ENCODE results near the gene AMZ2.

Gene AMZ2

DNA sequence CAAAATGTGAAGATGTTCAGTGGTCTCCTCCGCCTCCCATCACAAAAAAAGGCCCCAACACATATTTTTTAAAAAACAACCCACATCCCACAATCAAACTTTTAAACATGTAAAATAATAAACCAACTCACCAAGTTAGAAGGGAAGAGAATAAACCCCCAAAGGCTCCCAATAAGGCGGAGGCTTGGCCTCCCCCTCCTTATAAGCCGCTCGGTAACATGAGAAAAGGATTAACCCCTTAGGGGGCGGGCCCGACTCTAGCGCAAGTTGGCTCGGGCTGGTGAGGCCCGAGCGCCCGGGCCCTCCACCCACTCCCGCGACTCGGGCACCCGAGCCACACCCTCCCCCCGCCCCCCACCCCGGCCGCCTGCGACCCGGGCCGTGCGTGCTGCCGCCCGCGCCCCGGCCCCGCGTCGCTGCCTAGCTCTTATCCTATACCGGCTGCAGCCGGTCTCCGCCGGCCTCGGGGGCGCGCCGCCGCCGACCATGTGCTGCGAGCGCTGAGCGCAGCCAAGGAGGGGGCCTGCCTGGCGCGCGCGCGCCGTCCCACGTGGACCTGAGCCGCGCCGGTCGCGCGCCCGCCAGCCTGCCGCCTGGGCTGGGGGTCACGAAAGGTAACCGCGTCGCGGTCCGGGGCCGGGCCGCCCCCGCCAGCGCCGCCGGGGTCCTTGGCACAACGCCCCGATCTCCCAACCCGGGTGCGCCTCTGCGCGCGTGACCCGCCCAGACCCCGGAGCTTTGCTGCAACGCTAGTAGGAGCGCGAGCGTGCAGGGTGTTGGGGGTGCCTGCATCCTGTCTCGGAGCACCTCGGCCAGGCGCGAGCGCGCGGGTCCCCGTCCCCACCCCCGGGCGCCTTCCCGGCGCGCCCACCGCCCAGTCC lies 43.4 kb downstream of the AMZ2 start, which contains the start of the genes ARSG and SLC16A6:
TSS of gene ARSG (plus strand) at position 541 of the 881 bp plus-strand sequence. CDS start 15,999 bp downstream, outside the sequence.
TSS of gene SLC16A6 (minus strand) at position 173 of the 881 bp plus-strand sequence. CDS start 12,807 bp downstream, outside the sequence.
- no peak for DNase-seq (ENCODE audit: low spot score)

GRCh38 chr17:68291836-68292688 lies 44.2 kb downstream of the AMZ2 start:
- DNase-seq (ENCODE audit: low spot score) = no peak

- no peak for DNase-seq (ENCODE audit: low spot score)
Observed at GRCh38 chr17:68292689-68293040, 44.8 kb downstream of the AMZ2 start.

- DNase-seq (ENCODE audit: low spot score) = no peak
Observed at GRCh38 chr17:68293490-68294195, 45.8 kb downstream of the AMZ2 start.

DNA sequence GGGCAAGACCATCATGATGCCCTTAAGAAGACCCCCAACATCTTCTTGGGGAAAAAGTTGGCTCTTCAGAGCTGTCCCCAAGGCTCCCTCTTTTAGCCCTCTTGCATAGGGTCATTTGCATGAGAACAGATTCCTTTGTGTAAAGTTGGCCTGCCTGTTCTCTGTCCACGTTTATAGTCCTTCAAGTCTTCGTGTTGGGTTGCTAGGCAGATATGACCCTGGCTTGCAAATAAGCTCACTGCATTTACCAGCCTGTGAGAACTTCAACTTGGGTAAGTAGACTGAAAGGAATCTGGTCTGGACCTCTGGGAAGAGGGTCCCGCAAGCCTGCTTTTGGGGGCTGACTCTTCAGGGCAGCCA lies 46.3 kb downstream of the AMZ2 start:
- no peak for DNase-seq (ENCODE audit: low spot score)

DNA sequence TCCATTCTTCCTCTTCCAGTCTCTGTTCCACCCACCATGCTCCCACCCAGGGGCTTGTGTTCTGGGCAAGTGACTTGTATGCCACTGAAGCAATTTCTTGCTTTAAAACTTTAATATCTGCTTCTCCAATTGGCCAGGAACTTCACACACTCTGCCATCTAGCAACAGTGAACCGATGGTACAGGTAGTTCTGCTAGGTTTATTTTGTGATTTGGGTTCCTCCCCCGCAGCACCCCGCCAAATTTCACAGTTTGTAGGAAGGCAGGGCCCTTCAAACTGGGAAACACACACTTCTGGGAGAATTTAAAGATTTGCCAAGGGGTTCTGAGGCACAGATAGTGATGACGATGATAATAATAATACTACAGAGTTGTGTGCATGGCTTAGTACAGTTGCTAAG lies 46.8 kb downstream of the AMZ2 start:
- no peak for DNase-seq (ENCODE audit: low spot score)

DNA sequence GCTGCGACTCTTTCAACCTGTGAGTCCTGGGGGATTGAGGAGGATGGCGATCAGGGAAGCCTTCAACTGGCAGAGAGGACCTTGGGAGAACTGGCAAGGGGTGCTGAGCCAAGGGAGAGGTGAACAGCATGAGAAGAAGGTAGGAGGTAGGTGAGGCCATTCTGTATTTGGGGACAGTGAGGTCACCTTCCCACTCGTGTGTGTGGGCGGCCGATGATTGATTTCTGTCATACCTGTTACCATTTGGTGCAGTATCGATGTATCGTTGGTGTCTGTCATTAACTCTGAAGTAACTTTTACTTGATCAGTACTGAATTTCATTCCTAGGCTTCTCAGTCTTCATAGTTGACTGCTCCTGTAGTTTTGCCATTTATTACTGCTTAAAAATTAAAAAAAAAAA lies 47.2 kb downstream of the AMZ2 start:
- DNase-seq (ENCODE audit: low spot score) = no peak

DNA sequence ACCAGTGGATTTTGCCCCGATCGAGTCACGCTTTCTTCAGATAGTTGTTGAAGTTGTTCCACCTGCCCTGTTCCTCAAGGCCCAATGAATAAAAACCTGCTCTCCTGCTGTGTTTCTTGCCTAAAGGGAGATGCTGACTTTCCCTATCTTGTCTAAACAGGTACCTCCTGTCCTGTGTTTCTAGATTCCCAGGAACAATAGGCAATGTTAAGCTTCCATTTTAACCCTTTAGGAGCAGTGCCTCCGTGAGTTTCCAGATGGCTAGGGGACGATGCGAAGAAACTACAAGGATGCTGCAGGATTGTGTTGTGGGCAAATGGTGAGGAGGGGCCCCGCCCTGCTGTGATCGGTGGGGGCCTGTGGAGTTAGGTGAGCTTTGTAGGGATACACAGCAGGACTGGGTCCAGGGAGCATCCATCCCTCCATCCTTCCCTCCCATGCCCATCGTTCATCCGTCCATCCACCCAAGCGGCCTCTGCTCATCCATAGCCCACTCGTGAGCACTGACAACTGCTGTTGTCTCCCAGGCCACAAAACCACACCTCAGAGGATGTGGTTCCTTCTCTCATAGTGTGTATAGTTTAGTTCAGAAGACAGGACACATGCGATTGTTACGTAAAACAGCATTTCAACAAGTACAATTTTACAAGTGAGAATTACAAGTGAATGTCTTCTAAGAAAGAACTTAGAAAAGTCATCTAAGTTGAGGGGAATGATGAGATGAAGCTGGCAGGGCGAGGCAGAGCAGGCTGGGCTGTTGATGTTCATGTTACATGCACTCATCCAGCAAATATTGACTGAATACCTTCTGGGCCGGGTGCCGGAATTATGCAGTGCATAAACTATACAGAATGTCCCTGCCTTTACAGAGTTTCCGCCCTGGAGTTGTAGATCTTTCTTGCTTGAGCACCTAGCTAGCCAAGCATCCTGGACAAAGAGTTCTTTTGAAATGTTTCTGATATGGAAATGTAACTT lies 48.7 kb downstream of the AMZ2 start:
- no peak for DNase-seq (ENCODE audit: low spot score)

DNA sequence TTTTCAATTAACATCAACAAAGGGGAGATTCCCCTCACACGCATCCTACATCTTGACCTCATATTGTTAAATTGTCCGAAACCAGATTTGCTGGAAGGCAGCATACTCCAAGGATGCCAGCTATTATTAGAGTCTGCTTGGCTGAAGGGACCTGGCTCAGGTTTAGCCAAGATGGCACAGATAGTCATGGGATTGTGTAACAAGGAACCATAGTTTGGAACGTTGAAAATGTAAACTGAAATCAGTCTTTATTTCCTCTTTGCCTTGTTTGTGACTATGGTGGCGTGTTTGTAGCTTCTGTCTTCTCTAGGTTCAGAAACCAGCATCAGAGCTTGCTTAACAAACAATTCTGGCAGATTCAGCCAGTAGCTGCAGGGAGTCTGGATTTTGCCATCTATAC lies 49.4 kb downstream of the AMZ2 start:
- no peak for DNase-seq (ENCODE audit: low spot score)

- no peak for DNase-seq (ENCODE audit: low spot score)
Observed at GRCh38 chr17:68298601-68299000, 50.8 kb downstream of the AMZ2 start.

GRCh38 chr17:68299817-68300216 lies 52.0 kb downstream of the AMZ2 start:
- no peak for DNase-seq (ENCODE audit: low spot score)

- no peak for DNase-seq (ENCODE audit: low spot score)
Observed at GRCh38 chr17:68301438-68301959, 53.7 kb downstream of the AMZ2 start.

GRCh38 chr17:68302066-68302564 lies 54.3 kb downstream of the AMZ2 start:
- DNase-seq (ENCODE audit: low spot score) = no peak

GRCh38 chr17:68302666-68303065 lies 54.8 kb downstream of the AMZ2 start:
- DNase-seq (ENCODE audit: low spot score) = no peak

DNA sequence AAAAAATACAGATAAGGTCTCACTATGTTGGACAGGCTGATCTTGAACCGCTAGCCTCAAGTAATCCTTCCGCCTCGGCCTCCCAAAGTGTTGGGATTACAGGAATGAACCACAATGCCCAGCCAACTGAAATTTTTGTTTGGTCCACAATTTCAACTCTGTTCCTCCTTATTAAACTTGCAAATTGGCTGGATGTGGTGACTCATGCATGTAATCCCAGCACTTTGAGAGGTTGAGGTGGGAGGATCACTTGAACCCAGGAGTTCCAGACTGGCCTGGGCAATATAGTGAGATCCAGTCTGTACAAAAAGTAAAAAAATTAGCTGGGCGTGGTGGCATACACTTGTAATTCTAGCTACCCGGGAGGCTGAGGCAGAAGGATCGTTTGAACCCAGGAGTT lies 56.9 kb downstream of the AMZ2 start:
- DNase-seq (ENCODE audit: low spot score) = no peak

GRCh38 chr17:68305142-68305541 lies 57.3 kb downstream of the AMZ2 start:
- no peak for DNase-seq (ENCODE audit: low spot score)
